Activated CD4-positive, alpha-beta T cell treated with anti-CD3 and anti-CD28 coated beads for 36 hours (primary cell): Measurements from ENCODE around the gene PHTF1. TPM values are rescaled to one million over a fixed set of nuclear protein-coding genes. Genes with fewer than 3 reads are reported as not detected.

Experiments
- ATAC-seq: fragments of 200-7000 bp; cut with Tn5 transposase; one replicate; pipeline ENCODE4 v1.10.0; 2021; ENCODE audit warnings: mild to moderate bottlenecking, moderate library complexity
- CTCF ChIA-PET: fragments of 350-600 bp; sonication (Branson Sonifier 250); formaldehyde crosslinking; loops from one replicate; lab custom pipeline; 2021; ENCODE audit warnings: antibody characterized with exemption; lab: Charles Lee
- POLR2A ChIA-PET: fragments of 350-600 bp; sonication (Branson Sonifier 250); formaldehyde crosslinking; loops from one replicate; lab custom pipeline; 2021; ENCODE audit warnings: antibody characterized with exemption, inconsistent platforms; lab: Charles Lee
- DNase-seq: peaks from one replicate; pipeline ENCODE4 v3.0.0-alpha.2; 2020
- H3K27ac Mint-ChIP-seq: one replicate; pipeline ENCODE4 v1.8.0; 2021; ENCODE audit warnings: mixed read lengths
- H3K27me3 Mint-ChIP-seq: one replicate; pipeline ENCODE4 v1.8.0; 2021; ENCODE audit warnings: mixed read lengths
- H3K36me3 Mint-ChIP-seq: one replicate; pipeline ENCODE4 v1.8.0; 2021; ENCODE audit warnings: low read depth, mixed read lengths
- H3K4me1 Mint-ChIP-seq: one replicate; pipeline ENCODE4 v1.8.0; 2021; ENCODE audit warnings: mixed read lengths
- H3K4me3 Mint-ChIP-seq: one replicate; pipeline ENCODE4 v1.8.0; 2021; ENCODE audit warnings: mild to moderate bottlenecking, moderate library complexity, mixed read lengths
- H3K9me3 Mint-ChIP-seq: one replicate; pipeline ENCODE4 v1.8.0; 2021; ENCODE audit warnings: low read depth, mixed read lengths
- intact Hi-C, 2 experiments: fragments of 100-400 bp; cut with DNase I in 1 of 2; cut with micrococcal nuclease in 1 of 2; formaldehyde crosslinking; loops; one replicate each; pipeline versions ENCODE4 v1.14.2 to v1.15.1; 2022 to 2024; cut with DNase I, micrococcal nuclease
- total RNA-seq, 2 experiments: library from RNA; stranded (reverse); gene quantifications; one replicate each; pipeline ENCODE4 v1.2.3, GENCODE V29; 2021

The PHTF1 gene
- total RNA-seq, 2 experiments from 2014 or later, result 11.3 to 12.2 TPM

GRCh38 chr1:113792986-113793385 is 33.7 kb upstream of the PHTF1 start:
- peaks cover 64% of the 10 kb centered on the region for H3K4me1 Mint-ChIP-seq
- DNase-seq (no peak), ATAC-seq (no peak)
- intact Hi-C loops, result loop anchor here in 1 of 2 experiments (5.0 kb wide), 1 partner anchor 176 kb away; no protein-coding TSS in a partner anchor
- ChIA-PET POLR2A (no interaction called here), CTCF (interaction anchor here (1.7 kb wide), 1 partner anchor 10 kb away, joined by 3 read pairs; no protein-coding TSS in a partner anchor)
- H3K27ac Mint-ChIP-seq, result no peak overlapping the region
- no peaks in the 10 kb centered on the region for H3K9me3 Mint-ChIP-seq
- H3K4me3 Mint-ChIP-seq, result no peak overlapping the region
- H3K27me3 Mint-ChIP-seq, result no peaks in the 10 kb centered on the region
- H3K36me3 Mint-ChIP-seq, result peaks cover 49% of the 10 kb centered on the region

GRCh38 chr1:113792471-113792870 is 33.2 kb upstream of the PHTF1 start:
- CTCF ChIA-PET, result interaction anchor here (1.7 kb wide), 1 partner anchor 11 kb away, joined by 3 read pairs; no protein-coding TSS in a partner anchor
- intact Hi-C loops, result loop anchor here in 1 of 2 experiments (5.0 kb wide), 1 partner anchor 175 kb away; no protein-coding TSS in a partner anchor
- H3K4me3 Mint-ChIP-seq, result no peak overlapping the region
- ATAC-seq, result peak; percentile 69
- no peak for DNase-seq
- peaks cover 64% of the 10 kb centered on the region for H3K4me1 Mint-ChIP-seq
- H3K27me3 Mint-ChIP-seq, result no peaks in the 10 kb centered on the region
- H3K36me3 Mint-ChIP-seq, result peaks cover 45% of the 10 kb centered on the region
- no peaks in the 10 kb centered on the region for H3K9me3 Mint-ChIP-seq
- POLR2A ChIA-PET, result interaction anchor here (0.6 kb wide), 1 partner anchor 76 kb away, joined by 4 read pairs; no protein-coding TSS in a partner anchor
- H3K27ac Mint-ChIP-seq, result peak overlapping the region; percentile 80

GRCh38 chr1:113788802-113789201 is 29.5 kb upstream of the PHTF1 start:
- H3K27ac Mint-ChIP-seq, result no peak overlapping the region
- no peaks in the 10 kb centered on the region for H3K27me3 Mint-ChIP-seq
- H3K4me3 Mint-ChIP-seq, result no peak overlapping the region
- H3K36me3 Mint-ChIP-seq, result peaks cover 26% of the 10 kb centered on the region
- H3K4me1 Mint-ChIP-seq, result peaks cover 69% of the 10 kb centered on the region
- H3K9me3 Mint-ChIP-seq, result no peaks in the 10 kb centered on the region
- ChIA-PET POLR2A (no interaction called here), CTCF (interaction anchor here (1.5 kb wide), 1 partner anchor 11 kb away, joined by 5 read pairs; no protein-coding TSS in a partner anchor)
- DNase-seq, result no peak
- intact Hi-C loops, result no loop called here
- no peak for ATAC-seq

GRCh38 chr1:113787663-113788062 is 28.4 kb upstream of the PHTF1 start:
- H3K4me1 Mint-ChIP-seq, result peaks cover 61% of the 10 kb centered on the region
- CTCF ChIA-PET, result interaction anchor here (0.7 to 1.5 kb wide), 4 partner anchors 12 to 82 kb away, joined by 3 to 5 read pairs (median 4); no protein-coding TSS in a partner anchor
- no peak for ATAC-seq

GRCh38 chr1:113786069-113786468 is 26.8 kb upstream of the PHTF1 start:
- peak overlapping the region; percentile 64 for H3K27ac Mint-ChIP-seq
- CTCF ChIA-PET, result interaction anchor here (0.7 to 2.4 kb wide), 4 partner anchors 15 to 190 kb away, joined by 3 to 7 read pairs (median 4); partner anchors contain the start of gene RSBN1
- H3K27me3 Mint-ChIP-seq, result no peaks in the 10 kb centered on the region
- POLR2A ChIA-PET, result no interaction called here
- H3K36me3 Mint-ChIP-seq, result peaks cover 17% of the 10 kb centered on the region
- H3K4me1 Mint-ChIP-seq, result peaks cover 47% of the 10 kb centered on the region
- H3K9me3 Mint-ChIP-seq, result no peaks in the 10 kb centered on the region
- intact Hi-C loops, result no loop called here
- H3K4me3 Mint-ChIP-seq, result no peak overlapping the region
- DNase-seq, result no peak
- no peak for ATAC-seq

More at GRCh38 chr1:113787663-113788062, 28.4 kb upstream of the PHTF1 start:
- Mint-ChIP-seq H3K4me3 (no peak overlapping the region), H3K9me3 (no peaks in the 10 kb centered on the region), H3K27ac (peak overlapping the region; percentile 59), H3K27me3 (no peaks in the 10 kb centered on the region), H3K36me3 (peaks cover 23% of the 10 kb centered on the region)
- intact Hi-C loops, result loop anchor here in 1 of 2 experiments (1.0 kb wide), 1 partner anchor 15 kb away; no protein-coding TSS in a partner anchor
- POLR2A ChIA-PET, result interaction anchor here (0.6 kb wide), 1 partner anchor 83 kb away, joined by 3 read pairs; no protein-coding TSS in a partner anchor
- peak; percentile 12 for DNase-seq

GRCh38 chr1:113784104-113784779 is 25.0 kb upstream of the PHTF1 start:
- peak; percentile 73 for ATAC-seq
- DNase-seq, result peak; percentile 31
- Mint-ChIP-seq H3K4me1 (peaks cover 36% of the 10 kb centered on the region), H3K4me3 (peak overlapping the region; percentile 20), H3K36me3 (peaks cover 14% of the 10 kb centered on the region), H3K27me3 (no peaks in the 10 kb centered on the region), H3K27ac (peak overlapping the region; percentile 96), H3K9me3 (no peaks in the 10 kb centered on the region)
- POLR2A ChIA-PET, result interaction anchor here (1.0 to 1.4 kb wide), 3 partner anchors 11 to 120 kb away, joined by 3 to 4 read pairs (median 4); partner anchors contain the start of genes AP4B1 and DCLRE1B
- CTCF ChIA-PET, result interaction anchor here (0.6 to 2.4 kb wide), 3 partner anchors 13 to 563 kb away, joined by 3 to 7 read pairs (median 4); partner anchors contain the start of gene RSBN1
- intact Hi-C loops, result loop anchor here (1.0 kb wide), 2 partner anchors 18 to 25 kb away; no protein-coding TSS in a partner anchor

GRCh38 chr1:113783254-113784103 is 24.2 kb upstream of the PHTF1 start:
- ChIA-PET CTCF (interaction anchor here (0.7 kb wide), 2 partner anchors 21 to 174 kb away, joined by 3 to 5 read pairs; no protein-coding TSS in a partner anchor), POLR2A (interaction anchor here (0.5 to 1.4 kb wide), 4 partner anchors 11 to 121 kb away, joined by 3 to 4 read pairs (median 4); partner anchors contain the start of genes AP4B1 and DCLRE1B)
- H3K36me3 Mint-ChIP-seq, result peaks cover 13% of the 10 kb centered on the region
- no peaks in the 10 kb centered on the region for H3K27me3 Mint-ChIP-seq
- H3K4me3 Mint-ChIP-seq, result peak overlapping the region; percentile 20
- ATAC-seq, result peak; percentile 80
- peak overlapping the region; percentile 96 for H3K27ac Mint-ChIP-seq
- H3K9me3 Mint-ChIP-seq, result peaks cover 3% of the 10 kb centered on the region
- peak; percentile 51 for DNase-seq
- H3K4me1 Mint-ChIP-seq, result peaks cover 35% of the 10 kb centered on the region
- intact Hi-C loops, result loop anchor here (1.0 kb wide), 4 partner anchors 19 to 122 kb away; partner anchors contain the start of genes DCLRE1B (in 1 of the 2) and PHTF1 (in 1 of the 2)

GRCh38 chr1:113782406-113782805 is 23.1 kb upstream of the PHTF1 start:
- H3K27me3 Mint-ChIP-seq, result no peaks in the 10 kb centered on the region
- intact Hi-C loops, result no loop called here
- H3K27ac Mint-ChIP-seq, result no peak overlapping the region
- peaks cover 25% of the 10 kb centered on the region for H3K4me1 Mint-ChIP-seq
- ATAC-seq (no peak), DNase-seq (no peak)
- no peak overlapping the region for H3K4me3 Mint-ChIP-seq
- POLR2A ChIA-PET, result no interaction called here
- H3K9me3 Mint-ChIP-seq, result peaks cover 4% of the 10 kb centered on the region
- CTCF ChIA-PET, result interaction anchor here (1.2 to 1.4 kb wide), 3 partner anchors 10 to 22 kb away, joined by 3 to 5 read pairs (median 4); no protein-coding TSS in a partner anchor
- peaks cover 11% of the 10 kb centered on the region for H3K36me3 Mint-ChIP-seq

- H3K27me3 Mint-ChIP-seq, result no peaks in the 10 kb centered on the region
- CTCF ChIA-PET, result interaction anchor here (0.8 kb wide), 2 partner anchors 12 to 20 kb away, joined by 3 read pairs; no protein-coding TSS in a partner anchor
- ATAC-seq, result no peak
These were observed 21.3 kb upstream of the PHTF1 start for GRCh38 chr1:113780374-113781146.

GRCh38 chr1:113779542-113779941 is 20.3 kb upstream of the PHTF1 start:
- Mint-ChIP-seq H3K9me3 (peaks cover 4% of the 10 kb centered on the region), H3K36me3 (peaks cover 12% of the 10 kb centered on the region), H3K4me1 (peaks cover 6% of the 10 kb centered on the region), H3K27ac (no peak overlapping the region), H3K4me3 (no peak overlapping the region), H3K27me3 (no peaks in the 10 kb centered on the region)
- DNase-seq, result no peak
- ChIA-PET POLR2A (no interaction called here), CTCF (no interaction called here)
- no peak for ATAC-seq
- intact Hi-C loops, result no loop called here

More at GRCh38 chr1:113780374-113781146, 21.3 kb upstream of the PHTF1 start:
- H3K4me3 Mint-ChIP-seq, result no peak overlapping the region
- no peak overlapping the region for H3K27ac Mint-ChIP-seq
- intact Hi-C loops, result loop anchor here in 1 of 2 experiments (2.0 kb wide), 1 partner anchor 22 kb away; the partner anchor contains the start of gene PHTF1
- POLR2A ChIA-PET, result no interaction called here
- H3K9me3 Mint-ChIP-seq, result peaks cover 4% of the 10 kb centered on the region
- H3K36me3 Mint-ChIP-seq, result peaks cover 12% of the 10 kb centered on the region
- H3K4me1 Mint-ChIP-seq, result peaks cover 11% of the 10 kb centered on the region
- no peak for DNase-seq
